ENCODE measurements around the gene MYBBP1A.

DNA sequence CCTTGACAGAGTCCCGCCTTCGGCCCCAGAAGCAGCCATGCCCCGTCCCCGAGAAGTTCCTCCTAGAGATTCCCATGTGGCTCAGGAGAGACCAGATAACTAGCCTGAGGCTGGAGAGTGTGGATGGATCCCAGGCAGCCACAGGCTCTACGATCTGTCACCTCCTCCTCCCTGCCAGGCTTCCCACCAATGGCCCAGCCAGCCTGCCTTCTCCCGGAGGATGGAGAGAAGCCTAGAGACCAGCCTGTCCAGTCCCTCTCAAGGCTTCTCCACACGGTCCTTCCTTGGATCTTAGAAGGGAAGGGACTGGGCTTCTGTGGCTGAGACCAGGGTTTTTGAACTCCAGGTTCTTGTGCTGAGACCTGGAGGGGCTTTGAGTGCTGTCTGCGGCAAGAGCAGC, 27.5 kb upstream of the MYBBP1A start:
- TF ChIP-seq, protein P1, sequence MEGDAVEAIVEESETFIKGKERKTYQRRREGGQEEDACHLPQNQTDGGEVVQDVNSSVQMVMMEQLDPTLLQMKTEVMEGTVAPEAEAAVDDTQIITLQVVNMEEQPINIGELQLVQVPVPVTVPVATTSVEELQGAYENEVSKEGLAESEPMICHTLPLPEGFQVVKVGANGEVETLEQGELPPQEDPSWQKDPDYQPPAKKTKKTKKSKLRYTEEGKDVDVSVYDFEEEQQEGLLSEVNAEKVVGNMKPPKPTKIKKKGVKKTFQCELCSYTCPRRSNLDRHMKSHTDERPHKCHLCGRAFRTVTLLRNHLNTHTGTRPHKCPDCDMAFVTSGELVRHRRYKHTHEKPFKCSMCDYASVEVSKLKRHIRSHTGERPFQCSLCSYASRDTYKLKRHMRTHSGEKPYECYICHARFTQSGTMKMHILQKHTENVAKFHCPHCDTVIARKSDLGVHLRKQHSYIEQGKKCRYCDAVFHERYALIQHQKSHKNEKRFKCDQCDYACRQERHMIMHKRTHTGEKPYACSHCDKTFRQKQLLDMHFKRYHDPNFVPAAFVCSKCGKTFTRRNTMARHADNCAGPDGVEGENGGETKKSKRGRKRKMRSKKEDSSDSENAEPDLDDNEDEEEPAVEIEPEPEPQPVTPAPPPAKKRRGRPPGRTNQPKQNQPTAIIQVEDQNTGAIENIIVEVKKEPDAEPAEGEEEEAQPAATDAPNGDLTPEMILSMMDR (IDR thresholded peaks at IDR 0.05; ENCODE audit: low read length), result no peak
- no peak for TF ChIP-seq EZH2 (optimal IDR thresholded peaks at IDR 0.05; ENCODE audit: low read depth, low read length)

All from MM.1S (cell line).